ENCODE results near the gene EXOC2. TPM values are rescaled to one million over a fixed set of nuclear protein-coding genes. Genes with fewer than 3 reads are reported as not detected.

EXOC2 gene
- total RNA-seq, 2 experiments from 2014 or later: 22.5 to 24.8 TPM

DNA sequence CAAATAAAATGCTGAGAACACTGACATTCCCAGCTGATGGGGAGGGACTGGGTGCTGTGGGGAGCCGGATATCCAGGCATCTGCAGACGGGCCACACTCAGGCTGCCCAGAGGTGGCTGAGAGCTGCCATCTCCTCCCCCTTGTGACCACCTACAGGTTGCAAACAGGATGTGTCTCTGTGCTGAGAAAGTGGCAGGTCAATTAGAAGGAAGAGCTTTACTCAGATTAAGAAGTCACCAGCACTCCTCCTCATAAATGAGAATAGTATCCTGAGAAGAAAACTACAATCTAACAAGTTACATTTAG is 99.1 kb downstream of the EXOC2 start:
- POLR2A ChIA-PET: interaction anchor here (0.6 to 1.2 kb wide), 2 partner anchors 194 to 241 kb away, joined by 3 to 4 read pairs; no protein-coding TSS in a partner anchor

DNA sequence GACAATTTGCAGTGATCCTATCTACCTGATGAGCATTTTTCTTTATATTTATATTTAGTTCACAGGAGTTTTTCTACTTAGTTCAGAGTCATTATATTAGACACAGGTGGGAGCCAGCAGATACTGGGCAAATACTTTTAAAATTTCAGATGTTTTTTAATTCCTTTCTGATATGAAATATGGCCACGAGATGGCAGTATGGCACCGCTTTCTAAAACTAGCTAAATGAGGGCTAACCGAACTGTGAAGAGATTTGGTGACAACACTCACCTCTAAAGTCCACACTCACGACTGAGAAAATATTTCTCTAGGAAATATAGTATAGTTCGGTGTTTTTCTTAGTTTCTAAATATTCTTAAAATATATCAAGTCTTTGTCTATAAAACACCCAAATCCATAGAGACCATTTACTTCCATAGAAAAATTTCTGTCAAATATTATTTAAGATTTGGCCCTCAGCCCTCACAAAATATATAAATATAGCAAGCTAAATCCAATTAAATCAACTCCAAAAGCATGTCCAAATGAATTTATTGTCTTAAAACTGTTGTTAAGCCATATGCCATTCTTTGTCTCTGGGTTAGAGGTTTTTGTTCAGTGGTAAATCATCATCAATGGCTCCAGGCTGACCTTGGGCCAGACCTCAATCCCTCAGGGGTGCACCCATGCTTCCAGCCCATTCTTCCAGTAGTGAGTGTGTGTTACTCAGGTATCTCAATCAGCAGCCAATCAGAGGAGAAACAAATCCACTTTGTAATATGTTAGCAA is 99.6 kb downstream of the EXOC2 start:
- Histone ChIP-seq H3K9me2 (ENCODE audit: insufficient read depth, low read length) (no peaks in the 10 kb centered on the region), H3K4me1 (ENCODE audit: insufficient read depth, low read length, poor library complexity, severe bottlenecking) (no peaks in the 10 kb centered on the region), H3K4me2 (ENCODE audit: low read length) (no peak overlapping the region), H3K79me2 (ENCODE audit: insufficient read depth, low read depth, low read length) (no peaks in the 10 kb centered on the region), H4K20me1 (ENCODE audit: insufficient read depth, low read length) (no peaks in the 10 kb centered on the region), H2AFZ (ENCODE audit: low read length) (no peak overlapping the region), H3K9me3 (ENCODE audit: low read length) (no peaks in the 10 kb centered on the region), H3K36me3 (ENCODE audit: insufficient read depth, low read length) (peaks cover 3% of the 10 kb centered on the region; the same call in 1 of the 2 replicates), H3K27ac (ENCODE audit: low read depth, low read length, poor library complexity, severe bottlenecking) (no peak overlapping the region), H3K4me3 (ENCODE audit: low read depth, low read length, poor library complexity, severe bottlenecking) (no peak overlapping the region)
- POLR2A ChIA-PET: interaction anchor here (0.7 to 1.2 kb wide), 3 partner anchors 66 to 205 kb away, joined by 3 to 4 read pairs (median 3); no protein-coding TSS in a partner anchor
- intact Hi-C loops (cut with micrococcal nuclease; ENCODE audit: unreplicated experiment): loop anchor here (1.0 to 5.0 kb wide), 5 partner anchors 109 to 804 kb away; no protein-coding TSS in a partner anchor
- TF ChIP-seq, protein P1, sequence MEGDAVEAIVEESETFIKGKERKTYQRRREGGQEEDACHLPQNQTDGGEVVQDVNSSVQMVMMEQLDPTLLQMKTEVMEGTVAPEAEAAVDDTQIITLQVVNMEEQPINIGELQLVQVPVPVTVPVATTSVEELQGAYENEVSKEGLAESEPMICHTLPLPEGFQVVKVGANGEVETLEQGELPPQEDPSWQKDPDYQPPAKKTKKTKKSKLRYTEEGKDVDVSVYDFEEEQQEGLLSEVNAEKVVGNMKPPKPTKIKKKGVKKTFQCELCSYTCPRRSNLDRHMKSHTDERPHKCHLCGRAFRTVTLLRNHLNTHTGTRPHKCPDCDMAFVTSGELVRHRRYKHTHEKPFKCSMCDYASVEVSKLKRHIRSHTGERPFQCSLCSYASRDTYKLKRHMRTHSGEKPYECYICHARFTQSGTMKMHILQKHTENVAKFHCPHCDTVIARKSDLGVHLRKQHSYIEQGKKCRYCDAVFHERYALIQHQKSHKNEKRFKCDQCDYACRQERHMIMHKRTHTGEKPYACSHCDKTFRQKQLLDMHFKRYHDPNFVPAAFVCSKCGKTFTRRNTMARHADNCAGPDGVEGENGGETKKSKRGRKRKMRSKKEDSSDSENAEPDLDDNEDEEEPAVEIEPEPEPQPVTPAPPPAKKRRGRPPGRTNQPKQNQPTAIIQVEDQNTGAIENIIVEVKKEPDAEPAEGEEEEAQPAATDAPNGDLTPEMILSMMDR (conservative IDR thresholded peaks at IDR 0.05; ENCODE audit: low read length): peak; percentile 95
- no peak for TF ChIP-seq EZH2phosphoT487 (IDR thresholded peaks at IDR 0.05; ENCODE audit: borderline replicate concordance, low read depth, low read length)
- BruUV-seq (replicated peaks): no TSS peak
- CTCF ChIA-PET (ENCODE audit: unreplicated experiment): interaction anchor here (0.9 kb wide), 1 partner anchor 194 kb away, joined by 4 read pairs; no protein-coding TSS in a partner anchor
- DNase-seq (ENCODE audit: low spot score): peak; percentile 78

More for the DNA sequence above, 99.1 kb downstream of the EXOC2 start:
- TF ChIP-seq, protein P1 (conservative IDR thresholded peaks at IDR 0.05; ENCODE audit: low read length): no peak
- no peak for TF ChIP-seq EZH2phosphoT487 (IDR thresholded peaks at IDR 0.05; ENCODE audit: borderline replicate concordance, low read depth, low read length)
- no peaks in the 10 kb centered on the region for H3K4me1 ChIP-seq (ENCODE audit: insufficient read depth, low read length, poor library complexity, severe bottlenecking)
- H3K27ac ChIP-seq (ENCODE audit: low read depth, low read length, poor library complexity, severe bottlenecking): no peak overlapping the region
- no peaks in the 10 kb centered on the region for H4K20me1 ChIP-seq (ENCODE audit: insufficient read depth, low read length)
- H3K36me3 ChIP-seq (ENCODE audit: insufficient read depth, low read length): peaks cover 3% of the 10 kb centered on the region; the same call in 1 of the 2 replicates
- BruUV-seq (replicated peaks): no TSS peak
- H3K4me3 ChIP-seq (ENCODE audit: low read depth, low read length, poor library complexity, severe bottlenecking): no peak overlapping the region
- DNase-seq (ENCODE audit: low spot score): no peak
- H3K9me2 ChIP-seq (ENCODE audit: insufficient read depth, low read length): no peaks in the 10 kb centered on the region
- CTCF ChIA-PET (ENCODE audit: unreplicated experiment): interaction anchor here (1.3 kb wide), 1 partner anchor 107 kb away, joined by 3 read pairs; no protein-coding TSS in a partner anchor
- intact Hi-C loops (cut with micrococcal nuclease; ENCODE audit: unreplicated experiment): loop anchor here (1.0 to 5.0 kb wide), 5 partner anchors 108 to 803 kb away; no protein-coding TSS in a partner anchor
- no peak overlapping the region for H2AFZ ChIP-seq (ENCODE audit: low read length)
- H3K9me3 ChIP-seq (ENCODE audit: low read length): no peaks in the 10 kb centered on the region
- H3K79me2 ChIP-seq (ENCODE audit: insufficient read depth, low read depth, low read length): no peaks in the 10 kb centered on the region
- no peak overlapping the region for H3K4me2 ChIP-seq (ENCODE audit: low read length)

DNA sequence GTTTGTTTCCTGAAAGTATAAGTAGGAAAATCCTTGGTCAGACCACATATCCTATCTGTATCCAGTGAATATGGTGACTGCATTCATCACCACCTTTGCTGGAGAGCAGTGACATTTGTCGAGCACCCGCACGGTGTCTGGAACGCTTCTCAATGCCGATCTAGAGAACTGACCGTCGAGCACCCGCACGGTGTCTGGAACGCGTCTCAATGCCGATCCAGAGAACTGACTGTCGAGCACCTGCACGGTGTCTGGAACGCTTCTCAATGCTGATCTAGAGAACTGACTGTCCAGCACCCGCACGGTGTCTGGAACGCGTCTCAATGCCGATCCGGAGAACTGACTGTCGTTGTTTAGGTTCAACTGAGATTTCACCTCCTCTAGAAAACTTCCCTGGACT is 103.8 kb downstream of the EXOC2 start:
- Histone ChIP-seq H4K20me1 (ENCODE audit: insufficient read depth, low read length) (no peaks in the 10 kb centered on the region), H3K9me2 (ENCODE audit: insufficient read depth, low read length) (no peaks in the 10 kb centered on the region), H3K4me1 (ENCODE audit: insufficient read depth, low read length, poor library complexity, severe bottlenecking) (no peaks in the 10 kb centered on the region), H2AFZ (ENCODE audit: low read length) (no peak overlapping the region), H3K9me3 (ENCODE audit: low read length) (no peaks in the 10 kb centered on the region), H3K79me2 (ENCODE audit: insufficient read depth, low read depth, low read length) (no peaks in the 10 kb centered on the region), H3K36me3 (ENCODE audit: insufficient read depth, low read length) (no peaks in the 10 kb centered on the region), H3K27ac (ENCODE audit: low read depth, low read length, poor library complexity, severe bottlenecking) (no peak overlapping the region), H3K4me2 (ENCODE audit: low read length) (no peak overlapping the region), H3K4me3 (ENCODE audit: low read depth, low read length, poor library complexity, severe bottlenecking) (no peak overlapping the region)
- ChIA-PET CTCF (ENCODE audit: unreplicated experiment) (no interaction called here), POLR2A (no interaction called here)
- no TSS peak for BruUV-seq (replicated peaks)
- TF ChIP-seq EZH2phosphoT487 (IDR thresholded peaks at IDR 0.05; ENCODE audit: borderline replicate concordance, low read depth, low read length): no peak
- TF ChIP-seq, protein P1 (conservative IDR thresholded peaks at IDR 0.05; ENCODE audit: low read length): no peak
- intact Hi-C loops (cut with micrococcal nuclease; ENCODE audit: unreplicated experiment): no loop called here
- DNase-seq (ENCODE audit: low spot score): no peak

Measured in OCI-LY7 (cell line).